HepG2 (cell line): ENCODE data around the gene ANKRD17. TPM values are rescaled to one million over a fixed set of nuclear protein-coding genes. Genes with fewer than 3 reads are reported as not detected.
A peak's percentile ranks its signal among the peaks of the same experiment; 100 is the strongest.

Experiments used
- ARID5B ChIP-seq: IDR thresholded peaks from 2 replicates; pipeline ENCODE4 v1.4.0; 2020; ENCODE audit warnings: mild to moderate bottlenecking, missing genetic modification reagents
- ATAD3A ChIP-seq: sonication (generic); formaldehyde crosslinking; IDR thresholded peaks from 2 replicates; pipeline ENCODE4 v1.4.0; 2020; ENCODE audit warnings: missing genetic modification reagents
- ATF5 ChIP-seq: sonication (generic); formaldehyde crosslinking; IDR thresholded peaks from 2 replicates; pipeline ENCODE4 v1.4.0; 2020; ENCODE audit warnings: mild to moderate bottlenecking, low read depth, missing genetic modification reagents
- DMAP1 ChIP-seq: IDR thresholded peaks from 2 replicates; pipeline ENCODE4 v1.6.1; 2016
- HMGXB3 ChIP-seq: sonication (generic); formaldehyde crosslinking; IDR thresholded peaks from 2 replicates; pipeline ENCODE4 v1.4.0; 2020; ENCODE audit warnings: missing genetic modification reagents, borderline replicate concordance
- HNF4A ChIP-seq: sonication (generic); formaldehyde crosslinking; IDR thresholded peaks from 2 replicates; pipeline ENCODE4 v1.4.0; 2020; ENCODE audit warnings: missing genetic modification reagents
- KDM5A ChIP-seq: fragments of 200-600 bp; sonication (generic); IDR thresholded peaks from 2 replicates; pipeline ENCODE4 v1.7.0; 2018; ENCODE audit warnings: antibody characterized with exemption, mild to moderate bottlenecking, low read length, borderline replicate concordance
- KLF11 ChIP-seq: IDR thresholded peaks from 2 replicates; pipeline ENCODE4 v1.6.1; 2016; ENCODE audit warnings: missing compliant biosample characterization
- MATR3 ChIP-seq: sonication (generic); formaldehyde crosslinking; IDR thresholded peaks from 2 replicates; pipeline ENCODE4 v1.4.0; 2020; ENCODE audit warnings: missing genetic modification reagents
- PITX1 ChIP-seq: sonication (generic); formaldehyde crosslinking; IDR thresholded peaks from 2 replicates; pipeline ENCODE4 v1.5.1; 2020; ENCODE audit warnings: mild to moderate bottlenecking, missing genetic modification reagents
- ZBTB7B ChIP-seq: sonication (generic); formaldehyde crosslinking; IDR thresholded peaks from 2 replicates; pipeline ENCODE4 v1.4.0; 2020; ENCODE audit warnings: missing genetic modification reagents
- ZNF512 ChIP-seq: sonication (generic); formaldehyde crosslinking; IDR thresholded peaks from 2 replicates; pipeline ENCODE4 v1.4.0; 2020; ENCODE audit warnings: mild to moderate bottlenecking, missing genetic modification reagents
- ZNF616 ChIP-seq: sonication (generic); formaldehyde crosslinking; IDR thresholded peaks from 2 replicates; pipeline ENCODE4 v1.5.0; 2020; ENCODE audit warnings: low read depth, mild to moderate bottlenecking, missing genetic modification reagents
- ZNF788 ChIP-seq: sonication (generic); formaldehyde crosslinking; IDR thresholded peaks from 2 replicates; pipeline ENCODE4 v1.5.0; 2020; ENCODE audit warnings: mild to moderate bottlenecking, missing genetic modification reagents, borderline replicate concordance
- ZNF850 ChIP-seq: sonication (generic); formaldehyde crosslinking; conservative IDR thresholded peaks from 2 replicates; pipeline ENCODE4 v1.9.0; 2021; ENCODE audit warnings: mild to moderate bottlenecking, missing genetic modification reagents
- polyA plus RNA-seq, 8 experiments: library from polyadenylated mRNA; depleted of rRNA in 3 of 8; stranded (reverse) in 7 of 8; unstranded in 1 of 8; fragments of >200 nt; fragmentation: Illumina TruSeq in 4 of 8; extraction: Trizol in 4 of 8; gene quantifications; 2 replicates each; pipeline versions ENCODE4 v1.2.1 to v1.2.3, GENCODE V29; 2011 to 2016; ENCODE audit warnings: low read depth in 4 of 8, missing spikeins in 1 of 8, mixed read lengths in 1 of 8; ENCODE audit not compliant: insufficient read depth in 1 of 8
- total RNA-seq, 5 experiments: library from RNA; depleted of rRNA; stranded (reverse); fragments of >200 nt; fragmentation: Illumina TruSeq; extraction: Trizol; gene quantifications; 2 replicates each; pipeline ENCODE4 v1.2.3, GENCODE V29; 2016; ENCODE audit warnings: low read depth in 1 of 5

Gene ANKRD17
- total and polyA plus RNA-seq, 2 of the 13 experiments (the other 11 are each of a cell fraction or from before 2014, with no cell fraction given), result 55.7 to 61.1 TPM

GRCh38 chr4:73069338-73070073 lies 189.1 kb downstream of the ANKRD17 start, which contains the start of gene COX18 (continued):
- peak; percentile 71 for TF ChIP-seq ZNF512 (CRISPR knock-in tag)
- TF ChIP-seq ATF5, result peak; percentile 14; the same call in 1 of the 2 replicates
- TF ChIP-seq KLF11 (CRISPR knock-in tag), result peak; percentile 84
- TF ChIP-seq PITX1 (CRISPR knock-in tag), result peak; percentile 46; the same call in 1 of the 2 replicates
- peak; percentile 57 for TF ChIP-seq ARID5B (CRISPR knock-in tag)
- TF ChIP-seq MATR3 (CRISPR knock-in tag), result no peak
- peak; percentile 85; the same call in 1 of the 2 replicates for TF ChIP-seq ZNF788
- TF ChIP-seq HMGXB3 (CRISPR knock-in tag), result peak; percentile 55; the same call in 1 of the 2 replicates
- peak; percentile 92 for TF ChIP-seq DMAP1
- peak; percentile 26; the same call in 1 of the 2 replicates for TF ChIP-seq ZNF616
- TF ChIP-seq ZNF850 (CRISPR knock-in tag), result 0 out of 2 replicates have a peak, but pooled peaks have one; percentile 30
- no peak; the same call in 1 of the 2 replicates for TF ChIP-seq HNF4A
- TF ChIP-seq ZBTB7B, result no peak; the same call in 1 of the 2 replicates
- TF ChIP-seq KDM5A, result peak; percentile 78; the same call in 1 of the 2 replicates
- TF ChIP-seq ATAD3A (CRISPR knock-in tag), result no peak
